A673 (cell line): ENCODE measurements around the gene C16orf86.

ENCODE experiments used
- EZH2 ChIP-seq: fragments of 200-600 bp; sonication (generic); IDR thresholded peaks from 2 replicates; pipeline ENCODE4 v1.6.1; 2017; ENCODE audit warnings: borderline replicate concordance, low read depth, mild to moderate bottlenecking, mixed read lengths, antibody characterized with exemption, low read length; ENCODE audit not compliant: poor library complexity, severe bottlenecking
- TF ChIP-seq, protein P1 (sequence below): fragments of 300-800, 200-600 bp; sonication (generic); conservative IDR thresholded peaks from 2 replicates; pipeline ENCODE4 v1.5.1; 2017; ENCODE audit warnings: low read depth, mild to moderate bottlenecking, antibody characterized with exemption, low read length, moderate library complexity, mixed read lengths

DNA sequence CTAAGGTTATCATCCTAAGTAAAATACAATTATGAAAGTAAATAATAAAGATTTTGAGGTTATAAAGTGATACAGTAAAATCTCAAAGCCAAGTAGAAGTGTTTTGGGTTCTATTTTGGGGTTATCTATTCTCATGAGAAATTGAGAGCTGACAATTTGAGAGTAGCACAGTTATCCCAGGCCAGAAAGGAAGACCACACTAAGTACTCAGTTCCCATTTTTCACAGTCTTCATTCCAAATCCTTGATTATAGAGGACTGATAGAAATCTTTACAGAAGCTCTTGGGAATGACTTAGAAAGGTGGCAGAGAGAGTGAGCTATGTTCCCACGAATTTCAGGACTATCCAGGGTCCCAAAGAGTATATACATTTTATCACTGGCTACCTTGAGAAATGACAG is 47.9 kb downstream of the C16orf86 start:
- TF ChIP-seq, protein P1, sequence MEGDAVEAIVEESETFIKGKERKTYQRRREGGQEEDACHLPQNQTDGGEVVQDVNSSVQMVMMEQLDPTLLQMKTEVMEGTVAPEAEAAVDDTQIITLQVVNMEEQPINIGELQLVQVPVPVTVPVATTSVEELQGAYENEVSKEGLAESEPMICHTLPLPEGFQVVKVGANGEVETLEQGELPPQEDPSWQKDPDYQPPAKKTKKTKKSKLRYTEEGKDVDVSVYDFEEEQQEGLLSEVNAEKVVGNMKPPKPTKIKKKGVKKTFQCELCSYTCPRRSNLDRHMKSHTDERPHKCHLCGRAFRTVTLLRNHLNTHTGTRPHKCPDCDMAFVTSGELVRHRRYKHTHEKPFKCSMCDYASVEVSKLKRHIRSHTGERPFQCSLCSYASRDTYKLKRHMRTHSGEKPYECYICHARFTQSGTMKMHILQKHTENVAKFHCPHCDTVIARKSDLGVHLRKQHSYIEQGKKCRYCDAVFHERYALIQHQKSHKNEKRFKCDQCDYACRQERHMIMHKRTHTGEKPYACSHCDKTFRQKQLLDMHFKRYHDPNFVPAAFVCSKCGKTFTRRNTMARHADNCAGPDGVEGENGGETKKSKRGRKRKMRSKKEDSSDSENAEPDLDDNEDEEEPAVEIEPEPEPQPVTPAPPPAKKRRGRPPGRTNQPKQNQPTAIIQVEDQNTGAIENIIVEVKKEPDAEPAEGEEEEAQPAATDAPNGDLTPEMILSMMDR: no peak
- no peak for TF ChIP-seq EZH2
